COLO668 (cell line): ENCODE data around the gene MRPL44.
"Not testable (repeated sequence)": the region's sequence is repeated elsewhere in the genome, so short reads cannot be mapped to it uniquely, and the experiment has no call there.

Experiments
- DNase-seq: peaks from one replicate; lab custom pipeline; 2025; ENCODE audit not compliant: unreplicated experiment; lab: John Stamatoyannopoulos, UW

Gene MRPL44

GRCh38 chr2:223935459-223936125, 21.7 kb upstream of the MRPL44 start:
- DNase-seq: no peak

- DNase-seq: no peak
Measured at GRCh38 chr2:223936862-223937326, 20.4 kb upstream of the MRPL44 start.

GRCh38 chr2:223937535-223937934, 19.7 kb upstream of the MRPL44 start:
- DNase-seq: no peak

GRCh38 chr2:223939438-223939837, 17.8 kb upstream of the MRPL44 start:
- not testable (repeated sequence) for DNase-seq

- no peak for DNase-seq
Measured at GRCh38 chr2:223941579-223942277, 15.5 kb upstream of the MRPL44 start.

GRCh38 chr2:223943135-223943534, 14.1 kb upstream of the MRPL44 start:
- DNase-seq: no peak

GRCh38 chr2:223943561-223944008, 13.7 kb upstream of the MRPL44 start:
- DNase-seq: no peak

GRCh38 chr2:223944166-223944702, 13.0 kb upstream of the MRPL44 start:
- DNase-seq: no peak

GRCh38 chr2:223944703-223945531, 12.3 kb upstream of the MRPL44 start, which contains the start of gene WDFY1:
WDFY1 (minus strand) TSS chr2:223945335; CDS start chr2:223945284, 51 bp downstream.
- peak; percentile 90 for DNase-seq

GRCh38 chr2:223945755-223946154, 11.5 kb upstream of the MRPL44 start:
- no peak for DNase-seq

- DNase-seq: no peak
Measured at GRCh38 chr2:223947711-223948205, 9.5 kb upstream of the MRPL44 start.

GRCh38 chr2:223949241-223949840, 7.9 kb upstream of the MRPL44 start:
- DNase-seq: no peak

GRCh38 chr2:223950448-223951347, 6.6 kb upstream of the MRPL44 start:
- DNase-seq: no peak

GRCh38 chr2:223952280-223952968, 4.8 kb upstream of the MRPL44 start:
- DNase-seq: peak; percentile 18

- no peak for DNase-seq
Measured at GRCh38 chr2:223954401-223954800, 2.9 kb upstream of the MRPL44 start.

GRCh38 chr2:223956300-223956699, 963 bp upstream of the MRPL44 start:
- DNase-seq: no peak

- DNase-seq: no peak
Measured at GRCh38 chr2:223959688-223960087, 2.4 kb downstream of the MRPL44 start.

GRCh38 chr2:223967981-223968380, 10.7 kb downstream of the MRPL44 start:
- DNase-seq: no peak

GRCh38 chr2:223969315-223969714, 12.1 kb downstream of the MRPL44 start:
- DNase-seq: no peak
